GM10266 (cell line): ENCODE data around the gene FIS1.
"Not testable (repeated sequence)": the region's sequence is repeated elsewhere in the genome, so short reads cannot be mapped to it uniquely, and the experiment has no call there.

Source experiments
- DNase-seq: peaks from one replicate; pipeline ENCODE4 v3.0.0; 2012; ENCODE audit errors: extremely low spot score
- CTCF ChIP-seq: IDR thresholded peaks from 2 replicates; pipeline ENCODE4 v1.5.1; 2012; ENCODE audit warnings: mild to moderate bottlenecking, low read depth; ENCODE audit not compliant: control insufficient read depth, insufficient read depth; ENCODE audit errors: missing control alignments

The FIS1 gene

GRCh38 chr7:101212014-101212413 lies 32.9 kb downstream of the FIS1 start:
- DNase-seq = no peak
- TF ChIP-seq CTCF = no peak

- TF ChIP-seq CTCF = no peak
- no peak for DNase-seq
These were observed 33.4 kb downstream of the FIS1 start for GRCh38 chr7:101211501-101211900.

GRCh38 chr7:101210143-101210542 lies 34.7 kb downstream of the FIS1 start:
- no peak for TF ChIP-seq CTCF
- DNase-seq = no peak

GRCh38 chr7:101208794-101209193 lies 36.1 kb downstream of the FIS1 start:
- no peak for DNase-seq
- TF ChIP-seq CTCF = no peak

- DNase-seq = no peak
- TF ChIP-seq CTCF = no peak
These were observed 37.4 kb downstream of the FIS1 start for GRCh38 chr7:101207459-101207858.

GRCh38 chr7:101206665-101207042 lies 38.2 kb downstream of the FIS1 start:
- no peak for TF ChIP-seq CTCF
- DNase-seq = no peak

GRCh38 chr7:101205901-101206664 lies 38.8 kb downstream of the FIS1 start:
- no peak for DNase-seq
- TF ChIP-seq CTCF = no peak

GRCh38 chr7:101203740-101204738 lies 40.8 kb downstream of the FIS1 start:
- DNase-seq = not testable (repeated sequence)
